ENCODE results near the gene OPTC. TPM values are rescaled to one million over a fixed set of nuclear protein-coding genes. Genes with fewer than 3 reads are reported as not detected.

OPTC gene
- total RNA-seq, 1 experiment from 2014 or later = not detected

- in situ Hi-C loops (cut with HindIII; ENCODE audit: low sequenced_read_pairs) = no loop called here
- DNase-seq (ENCODE audit: low spot score) = no peak
Observed at GRCh38 chr1:203480084-203480483, 13.9 kb upstream of the OPTC start.

- peak; percentile 56 for DNase-seq (ENCODE audit: low spot score)
- in situ Hi-C loops (cut with HindIII; ENCODE audit: low sequenced_read_pairs) = no loop called here
Observed at GRCh38 chr1:203480525-203481084, 13.3 kb upstream of the OPTC start.

- in situ Hi-C loops (cut with HindIII; ENCODE audit: low sequenced_read_pairs) = no loop called here
- DNase-seq (ENCODE audit: low spot score) = no peak
Observed at GRCh38 chr1:203481196-203481595, 12.8 kb upstream of the OPTC start.

- in situ Hi-C loops (cut with HindIII; ENCODE audit: low sequenced_read_pairs) = no loop called here
- DNase-seq (ENCODE audit: low spot score) = peak; percentile 1
Observed at GRCh38 chr1:203486618-203487370, 7.2 kb upstream of the OPTC start.

GRCh38 chr1:203488539-203488938 lies 5.4 kb upstream of the OPTC start:
- no peak for DNase-seq (ENCODE audit: low spot score)
- in situ Hi-C loops (cut with HindIII; ENCODE audit: low sequenced_read_pairs) = no loop called here

GRCh38 chr1:203490607-203491006 lies 3.3 kb upstream of the OPTC start:
- DNase-seq (ENCODE audit: low spot score) = no peak
- in situ Hi-C loops (cut with HindIII; ENCODE audit: low sequenced_read_pairs) = no loop called here

- in situ Hi-C loops (cut with HindIII; ENCODE audit: low sequenced_read_pairs) = no loop called here
- peak; percentile 83 for DNase-seq (ENCODE audit: low spot score)
Observed at GRCh38 chr1:203491664-203492063, 2.3 kb upstream of the OPTC start.

GRCh38 chr1:203492082-203492747 lies 1.7 kb upstream of the OPTC start:
- DNase-seq (ENCODE audit: low spot score) = peak; percentile 97
- in situ Hi-C loops (cut with HindIII; ENCODE audit: low sequenced_read_pairs) = no loop called here

- in situ Hi-C loops (cut with HindIII; ENCODE audit: low sequenced_read_pairs) = no loop called here
- peak; percentile 81 for DNase-seq (ENCODE audit: low spot score)
Observed at GRCh38 chr1:203492748-203493130, 1.2 kb upstream of the OPTC start.

- no peak for DNase-seq (ENCODE audit: low spot score)
- in situ Hi-C loops (cut with HindIII; ENCODE audit: low sequenced_read_pairs) = no loop called here
Observed at GRCh38 chr1:203495845-203496244, 1.9 kb downstream of the OPTC start.

- in situ Hi-C loops (cut with HindIII; ENCODE audit: low sequenced_read_pairs) = no loop called here
Observed at GRCh38 chr1:203497269-203497777, 3.4 kb downstream of the OPTC start.

GRCh38 chr1:203499643-203500278 lies 5.8 kb downstream of the OPTC start:
- in situ Hi-C loops (cut with HindIII; ENCODE audit: low sequenced_read_pairs) = no loop called here

More at GRCh38 chr1:203497269-203497777, 3.4 kb downstream of the OPTC start:
- DNase-seq (ENCODE audit: low spot score) = peak; percentile 62

GRCh38 chr1:203500279-203500678 lies 6.3 kb downstream of the OPTC start:
- DNase-seq (ENCODE audit: low spot score) = no peak
- in situ Hi-C loops (cut with HindIII; ENCODE audit: low sequenced_read_pairs) = no loop called here

More at GRCh38 chr1:203499643-203500278, 5.8 kb downstream of the OPTC start:
- no peak for DNase-seq (ENCODE audit: low spot score)

GRCh38 chr1:203503836-203504235 lies 9.9 kb downstream of the OPTC start:
- in situ Hi-C loops (cut with HindIII; ENCODE audit: low sequenced_read_pairs) = no loop called here
- DNase-seq (ENCODE audit: low spot score) = no peak

GRCh38 chr1:203504400-203505250 lies 10.7 kb downstream of the OPTC start:
- in situ Hi-C loops (cut with HindIII; ENCODE audit: low sequenced_read_pairs) = no loop called here
- DNase-seq (ENCODE audit: low spot score) = peak; percentile 91

- no peak for DNase-seq (ENCODE audit: low spot score)
- in situ Hi-C loops (cut with HindIII; ENCODE audit: low sequenced_read_pairs) = no loop called here
Observed at GRCh38 chr1:203505526-203506204, 11.7 kb downstream of the OPTC start.

- in situ Hi-C loops (cut with HindIII; ENCODE audit: low sequenced_read_pairs) = no loop called here
- DNase-seq (ENCODE audit: low spot score) = no peak
Observed at GRCh38 chr1:203506858-203507626, 13.1 kb downstream of the OPTC start.

GRCh38 chr1:203507759-203508158 lies 13.8 kb downstream of the OPTC start:
- in situ Hi-C loops (cut with HindIII; ENCODE audit: low sequenced_read_pairs) = no loop called here
- DNase-seq (ENCODE audit: low spot score) = no peak

Data from G401 (cell line).